Endometrial microvascular endothelial cells (primary cell): ENCODE data around the gene CPNE9. TPM values are rescaled to one million over a fixed set of nuclear protein-coding genes. Genes with fewer than 3 reads are reported as not detected.

ENCODE experiments used
- in situ Hi-C: cut with HindIII; loops from 2 replicates; pipeline ENCODE4 v1.10.0; 2017; ENCODE audit warnings: low sequenced_read_pairs, low pct_unique_long_range_greater_than_20kb; ENCODE audit errors: inconsistent ontology term
- total RNA-seq: library from RNA; depleted of rRNA; stranded (reverse); fragments of >200 nt; gene quantifications from one replicate; pipeline ENCODE4 v1.2.3, GENCODE V29; 2015; ENCODE audit errors: inconsistent ontology term

The CPNE9 gene
- total RNA-seq, 1 donor from 2014 or later, result not detected

DNA sequence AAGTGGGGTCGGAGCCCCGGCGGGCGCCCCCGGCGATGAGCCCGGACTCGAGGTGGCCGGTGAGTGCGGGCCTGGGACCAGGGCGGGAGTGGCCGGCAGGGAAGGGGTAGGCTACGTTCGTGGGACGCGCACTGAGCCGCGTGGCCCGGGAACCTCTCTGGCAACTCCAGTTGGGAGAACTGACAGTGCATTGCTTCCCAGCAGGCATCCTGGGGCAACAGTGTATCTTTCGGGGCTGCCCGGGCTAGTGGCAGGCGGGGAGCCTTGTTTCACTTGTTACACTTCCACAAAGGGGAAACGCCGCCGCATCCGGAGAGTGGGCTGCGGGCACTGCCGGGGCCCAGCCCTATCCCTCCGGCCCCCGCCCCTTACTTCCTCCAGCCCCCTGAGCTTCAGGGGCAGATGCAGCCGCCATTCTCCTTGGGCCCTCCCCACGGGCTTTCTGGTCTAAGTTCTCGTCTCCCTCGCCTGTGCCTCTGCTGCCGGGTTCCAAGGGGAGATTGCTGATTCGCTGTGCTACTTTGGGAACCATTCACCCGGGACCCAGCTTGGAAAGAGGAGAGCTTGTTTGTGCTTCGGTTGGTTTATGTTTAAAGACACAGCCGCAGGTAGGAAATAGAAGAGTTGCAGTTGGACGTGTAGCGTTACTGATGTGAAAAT, 28.6 kb downstream of the CPNE9 start:
- in situ Hi-C loops, result no loop called here

GRCh38 chr3:9732740-9733115, 29.1 kb downstream of the CPNE9 start:
- in situ Hi-C loops, result no loop called here

GRCh38 chr3:9736831-9737230, 33.2 kb downstream of the CPNE9 start:
- in situ Hi-C loops, result no loop called here

DNA sequence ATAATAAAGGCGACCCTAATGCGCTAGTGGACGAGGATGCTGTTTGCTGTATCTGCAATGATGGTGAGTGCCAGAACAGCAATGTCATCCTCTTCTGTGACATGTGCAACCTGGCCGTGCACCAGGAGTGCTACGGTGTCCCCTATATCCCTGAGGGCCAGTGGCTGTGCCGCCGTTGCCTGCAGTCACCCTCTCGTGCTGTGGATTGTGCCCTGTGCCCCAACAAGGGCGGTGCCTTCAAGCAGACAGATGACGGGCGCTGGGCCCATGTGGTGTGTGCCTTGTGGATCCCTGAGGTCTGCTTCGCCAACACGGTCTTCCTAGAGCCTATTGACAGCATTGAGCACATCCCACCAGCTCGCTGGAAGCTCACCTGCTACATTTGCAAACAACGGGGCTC, 35.5 kb downstream of the CPNE9 start:
- in situ Hi-C loops, result no loop called here

DNA sequence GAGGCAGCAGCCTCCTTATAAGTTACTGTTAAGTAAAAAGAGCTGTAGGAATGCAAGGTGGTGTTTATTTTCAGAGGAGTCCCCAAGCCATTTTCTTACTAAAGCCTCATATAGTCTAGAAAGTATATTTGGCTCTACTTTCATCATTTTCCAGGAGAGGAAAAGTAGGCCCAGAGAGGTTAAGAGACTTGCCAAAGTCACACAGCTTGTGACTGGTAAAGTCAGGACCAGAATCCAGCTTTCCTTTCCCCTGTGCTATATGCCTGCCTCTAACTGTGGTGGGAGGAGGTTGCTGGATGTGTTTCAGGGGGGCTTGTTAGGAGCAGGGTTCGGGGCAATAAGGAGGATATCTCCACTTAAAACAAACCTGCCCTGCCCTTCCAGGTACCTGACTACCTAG, 38.9 kb downstream of the CPNE9 start:
- in situ Hi-C loops, result no loop called here

- in situ Hi-C loops, result no loop called here
These were observed 39.9 kb downstream of the CPNE9 start for GRCh38 chr3:9743548-9743947.

DNA sequence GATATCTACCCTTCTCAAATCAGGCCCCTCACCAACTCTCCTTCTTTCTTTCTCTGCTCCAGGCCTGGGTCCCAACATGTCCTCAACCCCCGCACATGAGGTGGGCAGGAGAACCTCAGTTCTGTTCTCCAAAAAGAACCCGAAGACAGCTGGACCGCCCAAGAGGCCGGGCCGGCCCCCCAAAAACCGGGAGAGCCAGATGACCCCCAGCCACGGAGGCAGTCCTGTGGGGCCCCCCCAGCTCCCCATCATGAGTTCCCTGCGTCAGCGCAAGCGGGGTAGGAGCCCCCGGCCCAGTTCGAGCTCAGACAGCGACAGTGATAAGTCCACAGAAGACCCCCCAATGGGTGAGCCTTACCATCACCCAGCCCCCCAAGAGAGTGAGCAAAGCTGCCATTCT, 40.5 kb downstream of the CPNE9 start:
- in situ Hi-C loops, result no loop called here

DNA sequence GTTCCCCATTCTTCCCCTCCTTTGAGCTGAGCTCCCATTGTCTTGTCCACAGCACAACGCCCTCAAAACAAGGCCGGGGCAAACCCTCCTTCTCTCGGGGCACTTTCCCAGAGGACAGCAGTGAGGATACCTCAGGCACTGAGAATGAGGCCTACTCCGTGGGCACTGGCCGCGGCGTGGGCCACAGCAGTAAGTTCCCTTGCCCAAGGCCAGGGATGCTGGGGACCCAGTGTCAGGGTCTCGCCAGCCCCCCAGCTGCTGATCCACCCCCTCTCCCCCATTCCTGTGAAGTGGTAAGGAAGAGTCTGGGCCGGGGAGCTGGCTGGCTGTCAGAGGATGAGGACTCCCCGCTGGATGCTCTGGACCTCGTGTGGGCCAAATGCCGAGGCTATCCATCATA, 41.9 kb downstream of the CPNE9 start:
- in situ Hi-C loops, result no loop called here

DNA sequence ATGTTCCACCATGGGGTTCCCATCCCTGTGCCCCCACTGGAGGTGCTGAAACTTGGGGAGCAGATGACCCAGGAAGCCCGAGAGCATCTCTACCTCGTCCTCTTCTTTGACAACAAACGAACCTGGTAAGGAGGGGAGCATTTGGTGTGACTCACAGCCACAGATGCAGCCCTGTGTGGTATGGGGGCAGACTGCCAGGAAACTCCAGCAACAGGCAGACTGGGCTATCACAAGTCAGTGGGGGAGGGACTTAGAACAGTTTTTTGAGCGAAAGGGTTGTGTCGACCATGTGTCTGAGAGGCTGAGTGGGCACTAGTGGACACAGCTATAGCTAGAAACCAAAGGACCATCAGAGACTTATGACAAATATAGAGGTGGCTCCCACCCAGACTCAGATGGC, 42.7 kb downstream of the CPNE9 start:
- in situ Hi-C loops, result no loop called here

DNA sequence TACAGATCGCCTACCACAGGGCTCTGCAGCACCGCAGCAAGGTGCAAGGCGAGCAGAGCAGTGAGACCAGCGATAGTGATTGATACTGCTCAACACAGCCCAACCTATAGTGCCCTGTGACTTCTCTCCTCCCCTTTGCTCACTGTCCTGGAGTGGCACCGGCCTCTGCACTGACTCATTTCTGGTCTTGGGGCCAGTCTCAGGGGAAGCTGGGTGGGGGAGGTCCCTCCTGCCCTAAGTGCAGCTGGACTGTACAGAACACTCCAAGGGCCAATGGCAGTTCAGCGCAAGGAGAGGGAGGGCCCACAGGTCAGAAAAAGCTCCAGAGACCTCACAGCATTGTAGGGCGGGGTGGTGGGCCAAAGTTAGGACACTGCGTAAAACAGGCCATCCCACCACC, 43.6 kb downstream of the CPNE9 start:
- in situ Hi-C loops, result no loop called here

GRCh38 chr3:9748031-9748430, 44.4 kb downstream of the CPNE9 start:
- in situ Hi-C loops, result no loop called here

DNA sequence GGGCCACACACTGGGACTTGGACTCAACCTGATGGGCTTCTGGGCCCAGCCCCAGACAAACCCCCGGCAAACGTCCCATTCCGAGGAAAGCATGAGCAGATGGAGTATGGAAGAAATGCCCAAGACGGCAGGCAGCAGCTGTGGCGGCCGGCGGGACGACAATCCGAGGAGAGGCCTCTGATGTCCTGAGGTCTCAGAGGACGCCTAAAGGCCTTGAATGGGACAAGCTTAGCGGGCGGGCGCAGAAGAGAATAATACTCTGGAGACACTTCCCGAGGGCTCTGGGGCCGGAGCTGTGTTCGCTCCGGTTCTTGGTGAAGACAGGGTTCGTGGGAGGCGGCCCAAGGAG, 45.6 kb downstream of the CPNE9 start:
- in situ Hi-C loops, result no loop called here

DNA sequence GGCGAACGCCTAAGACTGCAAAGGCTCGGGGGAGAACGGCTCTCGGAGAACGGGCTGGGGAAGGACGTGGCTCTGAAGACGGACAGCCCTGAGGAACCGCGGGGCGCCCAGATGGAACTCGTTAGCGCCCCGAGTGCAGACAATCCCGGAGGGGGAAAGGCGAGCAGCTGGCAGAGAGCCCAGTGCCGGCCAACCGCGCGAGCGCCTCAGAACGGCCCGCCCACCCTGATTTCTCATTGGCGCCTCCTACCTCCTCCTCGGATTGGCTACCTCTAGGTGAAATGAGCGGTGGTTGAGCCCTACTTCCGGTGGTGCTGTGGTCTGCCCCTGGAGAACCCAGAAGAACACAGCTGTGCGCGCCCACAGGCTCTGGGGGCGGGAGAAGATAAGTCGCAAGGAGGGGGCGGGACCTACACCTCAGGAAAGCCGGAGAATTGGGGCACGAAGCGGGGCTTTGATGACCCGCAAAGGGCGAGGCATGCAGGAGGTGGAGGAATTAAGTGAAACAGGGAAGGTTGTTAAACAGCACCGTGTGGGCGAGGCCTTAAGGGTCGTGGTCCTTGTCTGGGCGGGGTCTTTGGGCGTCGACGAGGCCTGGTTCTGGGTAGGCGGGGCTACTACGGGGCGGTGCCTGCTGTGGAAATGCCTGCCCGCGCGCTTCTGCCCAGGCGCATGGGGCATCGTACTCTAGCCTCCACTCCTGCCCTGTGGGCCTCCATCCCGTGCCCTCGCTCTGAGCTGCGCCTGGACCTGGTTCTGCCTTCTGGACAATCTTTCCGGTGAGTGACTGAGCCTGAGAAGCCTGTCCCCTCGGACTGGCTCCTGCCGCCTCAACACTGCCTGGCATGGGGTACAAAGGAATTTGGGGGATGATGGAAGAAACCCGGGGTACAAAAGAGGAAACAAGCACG, 46.3 kb downstream of the CPNE9 start, which contains the start of gene OGG1:
Gene OGG1, plus strand, starts transcription at position 308 of the 911 bp plus-strand sequence. Its CDS starts 335 bp downstream, at position 643.
- in situ Hi-C loops, result no loop called here

DNA sequence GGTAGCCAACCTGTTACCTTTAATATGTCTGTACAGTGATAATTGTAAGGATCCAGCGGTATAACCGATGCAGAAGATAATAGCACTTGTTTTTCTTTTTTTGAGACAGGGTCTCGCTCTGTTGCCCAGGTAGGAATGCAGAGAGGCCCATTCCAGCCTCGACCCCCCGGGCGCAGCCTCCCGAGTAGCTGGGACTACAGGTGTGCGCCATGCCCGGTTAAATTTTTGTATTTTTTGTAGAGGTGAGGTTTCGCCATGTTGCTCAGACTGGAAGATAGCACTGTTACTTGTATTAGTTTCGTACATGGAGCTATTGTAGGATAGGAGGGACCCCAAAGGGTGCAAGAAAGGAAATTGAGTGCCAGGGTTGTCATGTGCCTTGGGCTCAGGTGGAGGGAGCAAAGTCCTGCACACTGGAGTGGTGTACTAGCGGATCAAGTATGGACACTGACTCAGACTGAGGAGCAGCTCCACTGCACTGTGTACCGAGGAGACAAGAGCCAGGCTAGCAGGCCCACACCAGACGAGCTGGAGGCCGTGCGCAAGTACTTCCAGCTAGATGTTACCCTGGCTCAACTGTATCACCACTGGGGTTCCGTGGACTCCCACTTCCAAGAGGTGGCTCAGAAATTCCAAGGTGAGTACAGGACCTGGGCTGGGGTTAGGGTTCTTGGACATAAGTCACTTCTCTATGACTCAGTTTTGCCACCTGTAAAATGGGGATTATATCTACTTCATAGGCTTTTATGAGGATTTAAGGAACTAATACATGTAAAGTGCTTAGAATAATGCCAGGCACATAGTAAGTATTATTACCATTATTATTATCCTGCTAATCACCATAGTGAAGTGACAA, 47.2 kb downstream of the CPNE9 start:
- in situ Hi-C loops, result no loop called here

DNA sequence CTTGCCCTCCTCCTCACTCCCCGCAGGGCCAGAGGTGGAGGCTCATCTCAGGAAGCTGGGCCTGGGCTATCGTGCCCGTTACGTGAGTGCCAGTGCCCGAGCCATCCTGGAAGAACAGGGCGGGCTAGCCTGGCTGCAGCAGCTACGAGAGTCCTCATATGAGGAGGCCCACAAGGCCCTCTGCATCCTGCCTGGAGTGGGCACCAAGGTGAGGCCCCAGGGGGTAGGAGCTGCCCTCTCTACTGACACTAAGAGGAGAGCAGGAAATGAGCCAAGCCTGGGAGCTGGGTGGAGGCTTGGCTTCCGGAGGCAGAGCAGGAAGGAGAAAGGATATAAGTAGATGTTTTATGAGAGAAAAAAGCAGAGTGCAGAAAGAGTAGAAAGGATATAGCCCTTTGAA, 51.0 kb downstream of the CPNE9 start:
- in situ Hi-C loops, result no loop called here

DNA sequence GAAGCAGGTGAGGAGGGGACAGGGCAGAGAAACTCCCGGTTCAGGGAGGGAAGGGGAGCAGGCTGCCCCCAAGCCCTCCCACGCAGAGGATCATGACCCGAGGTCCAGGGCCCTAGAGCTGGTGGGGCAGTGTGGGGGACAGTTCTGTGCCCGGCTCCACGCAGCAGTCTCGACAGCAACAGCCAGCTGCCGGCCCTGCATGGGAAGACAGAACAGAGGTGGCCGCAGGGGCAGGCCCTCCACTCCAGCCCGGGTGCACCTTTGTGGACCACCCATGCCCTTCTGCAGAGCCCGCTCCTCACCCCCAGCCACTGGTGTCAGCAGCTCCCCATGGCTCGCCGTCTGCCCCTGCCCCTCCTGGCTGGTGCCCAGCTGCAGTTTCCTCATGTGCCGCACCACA, 53.8 kb downstream of the CPNE9 start:
- in situ Hi-C loops, result no loop called here

DNA sequence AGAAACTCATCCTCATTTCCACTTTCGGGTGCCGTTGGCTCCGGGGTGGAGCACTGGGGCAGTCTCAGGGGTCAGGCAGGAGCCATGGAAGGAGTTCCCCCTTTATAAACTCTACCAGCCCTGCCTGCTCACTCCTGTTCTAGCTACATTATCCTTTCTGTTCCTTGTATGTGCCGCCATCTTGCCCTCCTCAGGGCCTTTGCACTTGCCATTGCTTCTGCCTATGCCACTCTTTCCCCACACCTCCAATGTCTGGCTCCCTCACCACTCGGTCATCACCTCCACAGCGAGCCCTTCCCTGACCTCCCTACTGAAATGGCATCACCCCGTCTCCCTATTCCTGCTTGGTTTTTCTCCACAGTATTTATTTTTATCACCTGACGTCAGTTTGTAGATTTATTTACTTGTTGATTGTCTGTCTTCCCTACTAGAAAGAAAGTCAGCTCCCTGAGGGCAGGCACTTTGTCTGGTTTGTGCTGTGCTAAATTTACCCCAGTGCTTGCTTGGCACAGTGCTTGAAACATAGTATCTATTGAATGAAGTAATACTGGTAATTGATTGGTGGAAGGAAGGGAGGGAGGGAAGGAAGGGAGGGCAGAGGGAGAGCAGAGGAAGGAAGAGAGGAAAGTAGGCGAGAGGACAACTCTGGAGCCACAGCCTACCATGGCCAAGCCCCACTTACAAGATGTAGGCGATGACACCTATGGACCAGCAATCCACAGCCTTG, 57.3 kb downstream of the CPNE9 start:
- in situ Hi-C loops, result no loop called here

- in situ Hi-C loops, result no loop called here
These were observed 58.3 kb downstream of the CPNE9 start for GRCh38 chr3:9761919-9762318.

GRCh38 chr3:9762871-9763270, 59.2 kb downstream of the CPNE9 start:
- in situ Hi-C loops, result no loop called here
